ENCODE results near the gene FAF1. TPM values are rescaled to one million over a fixed set of nuclear protein-coding genes. Genes with fewer than 3 reads are reported as not detected.

Gene FAF1
- 15.3 and 27.7 TPM in 2 replicates for total RNA-seq

DNA sequence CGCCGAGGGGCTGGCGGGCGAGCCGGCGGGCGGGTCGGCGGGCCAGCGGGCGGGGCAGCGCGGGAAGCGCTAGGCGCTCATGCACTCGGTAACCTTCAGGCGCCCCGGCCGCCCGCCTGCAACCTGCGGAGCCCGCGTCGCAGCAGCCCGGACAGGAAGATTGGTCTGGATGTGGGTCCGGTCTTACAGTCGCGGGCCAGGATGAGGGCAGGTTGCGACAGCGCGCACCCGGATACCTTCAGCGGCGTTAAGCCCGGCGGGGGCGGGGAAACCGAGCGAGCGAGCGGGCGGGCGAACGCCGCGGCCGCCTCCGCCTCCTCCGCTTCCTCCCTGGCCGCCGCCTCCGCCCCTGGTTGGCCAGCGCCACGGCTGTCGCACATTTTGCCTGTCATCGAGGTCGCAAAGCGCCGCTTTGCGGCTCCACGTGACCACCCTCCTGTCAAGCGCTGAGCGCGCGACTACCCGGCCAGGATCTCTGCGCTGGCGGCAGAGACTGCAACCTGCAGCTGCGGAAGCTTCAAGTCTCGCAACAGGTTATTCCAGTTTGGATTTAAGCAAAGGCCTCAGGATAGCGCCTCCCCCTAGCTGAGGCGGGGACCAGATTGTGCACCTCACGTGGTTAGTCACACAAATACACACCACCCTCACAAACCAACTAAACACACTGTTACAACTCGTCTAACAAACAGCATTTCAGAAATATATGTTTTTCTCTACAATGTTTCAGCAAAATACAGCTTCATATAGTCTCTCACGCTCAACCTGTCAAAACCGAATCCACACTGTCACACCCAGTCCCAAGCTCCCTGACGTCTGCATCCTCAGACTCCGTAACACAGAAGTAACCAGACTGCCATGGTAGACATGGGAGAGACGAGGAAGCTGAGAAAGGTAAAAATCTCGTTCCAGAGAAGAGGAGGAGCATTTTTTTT, at the start of gene FAF1:
TSS of gene FAF1 (minus strand) at position 355 of the 932 bp plus-strand sequence. CDS start 456 bp downstream, outside the sequence.

DNA sequence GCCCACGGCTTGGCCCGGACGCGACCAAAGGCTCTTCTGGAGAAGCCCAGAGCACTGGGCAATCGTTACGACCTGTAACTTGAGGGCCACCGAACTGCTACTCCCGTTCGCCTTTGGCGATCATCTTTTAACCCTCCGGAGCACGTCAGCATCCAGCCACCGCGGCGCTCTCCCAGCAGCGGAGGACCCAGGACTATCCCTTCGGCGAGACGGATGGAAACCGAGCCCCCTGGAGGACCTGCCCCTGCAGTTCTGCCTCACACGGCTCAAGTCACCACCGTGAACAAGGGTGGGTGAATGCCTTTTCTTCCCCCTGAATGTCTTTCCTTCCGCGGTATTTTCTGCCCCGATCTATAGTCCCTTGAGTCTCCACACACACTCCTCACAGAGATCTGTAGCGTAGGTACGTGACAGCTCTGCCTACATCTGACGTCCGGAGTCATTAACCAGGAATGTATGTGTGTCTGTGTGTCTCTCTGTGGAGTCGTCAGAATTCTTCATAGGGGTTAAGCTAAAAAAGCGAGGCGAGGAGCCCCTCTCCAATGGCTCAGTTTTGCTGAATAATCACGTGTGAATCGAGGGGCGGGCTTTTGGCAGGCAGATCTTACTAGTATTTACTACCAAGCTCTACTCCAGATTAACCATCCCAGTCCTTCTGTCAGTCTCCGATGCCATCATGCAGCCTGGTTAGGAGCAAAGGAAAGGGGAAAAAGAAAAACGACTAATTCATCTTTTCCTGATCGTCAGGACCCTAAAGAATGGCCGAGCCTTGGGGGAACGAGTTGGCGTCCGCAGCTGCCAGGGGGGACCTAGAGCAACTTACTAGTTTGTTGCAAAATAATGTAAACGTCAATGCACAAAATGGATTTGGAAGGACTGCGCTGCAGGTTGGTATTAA, 9.8 kb upstream of the FAF1 start, which contains the start of gene CDKN2C:
TSS of gene CDKN2C (plus strand) at position 635 of the 898 bp plus-strand sequence. CDS start at position 759, 124 bp downstream.

DNA sequence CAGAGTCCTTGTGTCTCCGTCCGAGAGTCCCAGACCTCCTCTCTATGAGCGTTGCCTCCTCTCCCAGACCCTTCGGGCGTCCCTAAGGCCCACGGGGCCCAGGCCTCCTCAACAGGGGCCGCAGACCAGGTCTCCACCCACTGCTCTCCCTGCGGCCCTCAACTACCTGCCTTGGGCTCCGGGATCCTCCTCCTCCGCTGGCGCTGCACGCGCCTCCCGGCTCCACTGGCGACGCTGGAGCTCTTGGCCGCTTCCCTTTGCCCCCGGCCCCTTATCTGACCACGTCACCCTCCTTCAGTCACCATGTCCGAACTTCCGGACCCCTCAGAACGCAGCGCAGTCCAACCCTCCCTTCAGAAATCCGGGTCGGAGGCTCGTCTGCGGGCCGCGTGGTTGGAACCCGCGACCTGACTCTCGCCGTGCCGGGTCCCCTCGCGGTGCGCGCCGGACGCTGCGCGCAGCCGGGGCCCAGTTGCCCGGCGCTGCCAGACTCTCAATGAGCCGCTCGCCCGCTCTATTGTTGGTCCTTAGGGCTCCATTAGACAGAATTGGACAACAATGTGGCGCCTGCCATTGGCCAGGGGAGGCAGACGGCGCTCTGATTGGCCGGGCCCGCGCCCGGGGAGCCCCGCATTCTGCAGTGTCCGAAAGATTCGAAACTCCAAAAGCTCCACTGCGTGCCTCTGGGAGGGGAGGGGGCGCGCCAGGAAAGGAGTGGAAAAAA, 537.0 kb downstream of the FAF1 start, which contains the start of gene DMRTA2:
TSS of gene DMRTA2 (minus strand) at position 498 of the 724 bp plus-strand sequence. CDS start 1,907 bp downstream, outside the sequence.

Other genes with a start within 250 kb of the FAF1 start
- 1.1 and 9.0 TPM in 2 replicates for gene CDKN2C, start 10.0 kb upstream of the FAF1 start, total RNA-seq
- not detected in 2 replicates for gene C1orf185, start 142.0 kb upstream of the FAF1 start, total RNA-seq

All from mesangial cell (primary cell).